GM18507 (cell line): ENCODE measurements around the gene KDM5A.
"Not testable (repeated sequence)": the region's sequence is repeated elsewhere in the genome, so short reads cannot be mapped to it uniquely, and the experiment has no call there.

ENCODE experiments used
- DNase-seq: peaks from one replicate; pipeline ENCODE4 v3.0.0; 2011; ENCODE audit warnings: low read depth; ENCODE audit not compliant: insufficient read length; ENCODE audit errors: extremely low spot score
- FAIRE-seq: peaks from 2 replicates; lab custom pipeline; 2011; peaks lifted over from hg19 to GRCh38; lab: Jason Lieb, UNC

Gene KDM5A

DNA sequence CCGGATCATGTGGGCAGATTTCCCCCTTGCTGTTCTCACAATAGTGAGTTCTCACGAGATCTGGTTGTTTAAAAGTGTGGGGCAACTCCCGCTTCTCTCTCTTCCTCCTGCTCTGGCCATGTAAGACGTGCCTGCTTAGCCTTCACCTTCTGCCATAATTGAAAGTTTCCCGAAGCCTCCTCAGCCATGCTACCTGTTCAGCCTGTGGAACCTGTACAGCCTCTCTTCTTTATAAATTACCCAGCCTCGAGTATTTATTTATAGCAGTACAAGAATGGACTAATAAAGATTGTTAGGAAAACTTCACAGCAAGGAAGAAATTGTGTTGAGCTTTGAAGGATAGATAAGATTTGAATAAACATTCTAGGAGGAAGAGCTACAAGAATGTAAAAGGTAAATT, 52.1 kb downstream of the KDM5A start:
- FAIRE-seq = no peak
- no peak for DNase-seq

DNA sequence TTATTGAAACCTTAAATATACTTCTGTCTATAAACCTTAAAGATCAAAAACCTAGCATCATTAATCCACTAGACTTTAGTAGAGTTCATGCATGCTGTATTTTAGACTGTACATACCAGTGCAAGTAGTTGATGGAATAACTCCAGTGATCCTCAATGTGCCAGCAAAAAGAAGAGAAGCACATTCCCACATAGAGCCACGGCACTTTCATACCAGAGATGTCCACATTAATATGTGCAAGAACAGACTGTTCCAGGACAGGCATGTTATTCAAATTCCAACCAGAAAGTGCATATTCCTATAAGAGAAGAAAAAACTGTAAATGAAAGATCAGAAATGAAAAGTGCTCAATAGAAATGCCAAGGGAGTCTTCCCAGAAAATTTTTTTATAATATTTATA, 55.0 kb downstream of the KDM5A start:
- FAIRE-seq = no peak
- no peak for DNase-seq

DNA sequence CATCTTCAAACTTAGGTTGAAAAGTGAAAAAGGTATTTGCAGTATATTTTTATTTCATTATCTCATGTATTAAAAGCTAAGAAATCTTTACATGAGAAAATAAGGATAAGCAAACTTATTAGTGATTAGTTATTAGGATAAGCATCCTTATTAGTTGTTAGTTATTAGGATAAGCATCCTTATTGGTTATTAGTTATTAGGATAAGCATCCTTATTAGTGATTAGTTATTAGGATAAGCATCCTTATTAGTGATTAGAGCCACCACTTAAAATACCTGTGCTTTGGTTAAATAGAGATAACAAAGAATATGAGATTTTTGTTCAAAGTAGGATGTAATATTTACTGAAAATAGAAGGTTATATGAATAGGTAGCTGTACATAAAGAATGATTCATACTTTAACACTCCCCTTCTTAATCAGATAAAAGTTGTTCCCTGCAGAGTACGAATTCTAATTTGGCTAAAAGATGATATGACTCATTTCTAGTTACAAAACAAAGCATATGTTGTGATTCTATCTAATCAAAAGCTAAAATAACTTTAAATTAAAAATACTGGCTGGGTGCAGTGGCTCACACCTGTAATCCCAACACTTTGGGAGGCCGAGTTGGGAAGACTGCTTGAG, 56.4 kb downstream of the KDM5A start:
- FAIRE-seq (no peak), DNase-seq (no peak)

- DNase-seq (no peak), FAIRE-seq (peak; percentile 5)
Observed at GRCh38 chr12:331287-331686, 57.8 kb downstream of the KDM5A start.

- no peak for FAIRE-seq
- no peak for DNase-seq
Observed at GRCh38 chr12:325906-326305, 63.2 kb downstream of the KDM5A start.

DNA sequence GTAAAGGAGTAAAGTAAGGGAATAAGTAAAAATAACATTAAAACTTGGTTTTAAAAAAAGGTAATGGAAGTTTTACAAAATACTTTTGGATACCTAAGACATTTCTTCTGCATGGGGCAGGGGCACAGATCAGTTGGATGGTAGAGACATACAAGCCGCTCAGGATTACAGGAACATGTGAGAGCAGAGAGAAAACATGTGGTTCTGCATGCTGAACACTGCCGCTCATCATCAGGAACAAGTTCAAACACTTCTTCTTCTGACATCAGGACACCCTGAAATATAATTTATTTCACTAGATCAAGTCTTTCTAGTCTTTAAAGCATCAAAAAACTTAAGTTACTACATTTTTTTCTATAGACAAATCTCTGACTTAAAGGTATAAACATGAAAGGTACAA, 65.6 kb downstream of the KDM5A start:
- FAIRE-seq (no peak), DNase-seq (no peak)

GRCh38 chr12:321606-322326, 67.4 kb downstream of the KDM5A start:
- FAIRE-seq = no peak
- no peak for DNase-seq

GRCh38 chr12:318759-319515, 70.2 kb downstream of the KDM5A start:
- DNase-seq (no peak), FAIRE-seq (no peak)

DNA sequence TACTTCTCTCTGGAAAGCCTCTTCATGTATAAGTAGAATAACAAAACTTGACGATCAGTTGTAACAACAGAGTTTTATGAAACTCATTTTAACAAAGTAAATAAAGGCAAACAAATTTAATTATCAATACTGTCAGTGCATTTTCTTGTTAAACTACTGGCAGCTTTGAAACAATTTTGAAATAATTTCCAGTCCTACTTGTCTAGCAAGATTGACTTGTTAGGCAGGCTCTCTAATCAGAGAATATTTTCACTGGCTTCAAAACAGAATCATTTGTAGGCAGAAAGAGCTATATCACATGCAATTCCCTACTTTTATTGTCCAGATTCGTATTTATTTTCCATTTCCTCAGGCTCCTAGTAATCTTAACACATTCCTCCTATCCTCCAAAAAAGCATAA, 80.6 kb downstream of the KDM5A start:
- FAIRE-seq (no peak), DNase-seq (no peak)

- DNase-seq (no peak), FAIRE-seq (no peak)
Observed at GRCh38 chr12:307406-307805, 81.7 kb downstream of the KDM5A start.

GRCh38 chr12:304805-305204, 84.3 kb downstream of the KDM5A start:
- FAIRE-seq = peak; percentile 29

GRCh38 chr12:302766-303165, 86.4 kb downstream of the KDM5A start:
- FAIRE-seq, DNase-seq: not testable (repeated sequence)

More at GRCh38 chr12:304805-305204, 84.3 kb downstream of the KDM5A start:
- no peak for DNase-seq

- not testable (repeated sequence) for FAIRE-seq, DNase-seq
Observed at GRCh38 chr12:300166-300565, 89.0 kb downstream of the KDM5A start.

DNA sequence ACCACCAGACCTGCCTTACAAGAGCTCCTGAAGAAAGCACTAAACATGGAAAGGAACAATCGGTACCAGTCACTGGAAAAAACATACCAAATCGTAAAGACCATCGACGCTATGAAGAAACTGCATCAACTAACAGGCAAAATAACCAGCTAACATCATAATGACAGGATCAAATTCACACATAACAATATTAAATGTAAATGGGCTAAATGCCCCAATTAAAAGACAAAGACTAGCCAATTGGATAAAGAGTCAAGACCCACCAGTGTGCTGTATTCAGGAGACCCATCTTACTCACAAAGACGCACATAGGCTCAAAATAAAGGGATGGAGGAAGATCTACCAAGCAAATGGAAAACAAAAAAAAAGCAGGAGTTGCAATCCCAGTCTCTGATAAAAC, 89.6 kb downstream of the KDM5A start:
- not testable (repeated sequence) for DNase-seq, FAIRE-seq

DNA sequence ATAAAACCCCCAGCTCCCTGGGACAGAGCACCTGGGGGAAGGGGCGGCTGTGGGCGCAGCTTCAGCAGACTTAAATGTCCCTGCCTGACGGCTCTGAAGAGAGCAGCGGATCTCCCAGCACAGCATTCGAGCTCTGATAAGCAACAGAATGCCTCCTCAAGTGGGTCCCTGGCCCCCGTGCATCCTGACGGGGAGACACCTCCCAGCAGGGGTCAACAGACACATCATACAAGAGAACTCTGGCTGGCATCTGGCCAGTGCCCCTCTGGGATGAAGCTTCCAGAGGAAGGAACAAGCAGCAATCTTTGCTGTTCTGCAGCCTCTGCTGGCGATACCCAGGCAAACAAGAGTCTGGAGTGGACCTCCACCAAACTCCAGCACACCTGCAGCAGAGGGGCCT, 91.1 kb downstream of the KDM5A start:
- not testable (repeated sequence) for FAIRE-seq, DNase-seq

DNA sequence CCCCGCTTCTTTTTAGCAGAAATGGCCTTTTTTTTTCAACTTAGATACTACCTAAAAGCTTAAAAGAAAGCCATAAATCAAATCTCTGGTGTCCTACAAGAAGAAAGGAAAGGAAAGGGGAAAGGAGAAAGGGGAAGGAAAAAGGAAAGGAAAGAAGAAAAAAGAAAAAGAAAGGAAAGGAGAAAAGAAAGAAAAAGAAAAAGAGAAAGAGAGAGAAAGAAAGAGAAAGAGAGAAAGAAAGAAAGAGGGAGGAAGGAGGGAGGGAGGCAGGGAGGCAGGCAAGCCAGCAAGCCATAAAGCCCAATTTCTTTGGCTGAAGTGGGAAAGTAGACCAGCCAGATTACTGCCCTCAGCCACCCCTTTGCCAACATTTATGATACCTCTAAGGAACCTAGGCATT, 94.0 kb downstream of the KDM5A start:
- DNase-seq (no peak), FAIRE-seq (no peak)

DNA sequence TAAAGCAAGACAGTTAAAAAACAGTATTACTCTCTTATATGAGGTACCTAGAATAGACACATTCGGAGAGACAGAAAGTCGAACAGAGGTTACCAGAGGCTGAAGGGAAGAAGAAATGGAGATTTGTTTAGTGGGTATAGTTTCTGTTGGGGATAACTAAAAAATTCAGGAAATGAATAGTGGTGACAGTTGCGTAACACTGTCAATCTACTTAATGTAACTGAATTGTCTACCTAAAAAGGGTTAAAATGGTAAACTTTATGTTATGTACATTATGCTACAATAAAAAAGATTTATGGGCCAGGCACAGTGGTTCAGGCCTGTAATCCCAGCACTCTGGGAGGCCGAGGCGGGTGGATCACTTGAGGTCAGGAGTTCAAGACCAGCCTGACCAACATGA, 95.9 kb downstream of the KDM5A start:
- DNase-seq (no peak), FAIRE-seq (no peak)

GRCh38 chr12:292186-292585, 96.9 kb downstream of the KDM5A start:
- no peak for DNase-seq
- no peak for FAIRE-seq

DNA sequence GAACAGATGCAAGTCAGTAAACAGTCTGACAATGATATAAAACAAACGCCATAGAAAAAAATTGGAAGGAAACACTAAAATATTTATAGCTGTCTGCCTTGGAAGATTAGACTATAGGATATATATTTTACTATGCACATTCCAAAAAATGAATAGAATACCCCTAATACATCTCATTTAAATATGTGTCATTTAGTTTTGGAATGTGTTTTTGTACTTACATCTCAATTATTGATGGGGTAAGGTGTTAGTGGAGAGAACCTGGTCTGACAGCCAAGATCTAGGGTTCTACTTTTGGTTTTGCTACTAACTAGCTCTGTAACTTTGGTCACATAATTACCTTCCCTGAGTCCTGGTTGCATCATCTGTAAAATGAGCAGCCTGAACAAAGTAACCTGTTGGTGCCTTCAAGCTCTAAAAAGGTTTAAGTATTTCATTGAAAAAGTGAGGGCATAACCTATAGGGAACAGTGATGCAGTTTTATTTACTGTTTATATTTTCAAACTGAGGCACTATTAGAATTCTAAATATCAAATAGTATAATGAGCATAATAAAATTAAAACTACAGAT, 97.9 kb downstream of the KDM5A start:
- FAIRE-seq (no peak), DNase-seq (no peak)

DNA sequence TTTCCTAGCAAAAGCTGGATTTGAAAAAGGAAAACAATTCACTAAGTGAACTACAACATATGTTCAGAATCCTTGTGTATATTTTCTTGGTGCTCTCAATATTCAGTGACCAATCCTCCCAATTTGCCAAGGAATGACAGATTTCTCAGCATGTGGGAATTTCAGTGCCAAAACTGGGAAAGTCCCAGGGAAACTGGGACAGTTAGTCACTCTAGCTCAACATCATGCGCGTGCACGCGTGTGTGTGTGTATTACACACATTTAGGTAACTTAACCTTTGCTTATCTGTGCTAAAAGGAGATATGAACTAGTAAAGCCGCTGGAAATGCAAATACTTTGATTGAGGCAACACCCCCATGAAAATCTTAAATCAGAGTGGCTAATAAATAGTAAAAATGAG, 100.4 kb downstream of the KDM5A start:
- no peak for FAIRE-seq
- no peak for DNase-seq
